SK-MEL-5 (cell line): ENCODE results near the gene COL9A2. TPM values are rescaled to one million over a fixed set of nuclear protein-coding genes. Genes with fewer than 3 reads are reported as not detected.
"Not testable (repeated sequence)": the region's sequence is repeated elsewhere in the genome, so short reads cannot be mapped to it uniquely, and the experiment has no call there.

Source experiments
- DNase-seq: peaks from one replicate; pipeline ENCODE4 v3.0.0-alpha.2; 2016; ENCODE audit warnings: low read depth, low spot score
- in situ Hi-C: cut with HindIII; loops from 2 replicates; pipeline ENCODE4 v1.10.0; 2016; ENCODE audit warnings: low sequenced_read_pairs, high pct_unique_total_duplicates, low pct_unique_long_range_greater_than_20kb
- polyA plus RNA-seq, 2 experiments: library from polyadenylated mRNA; depleted of rRNA; stranded (reverse); fragments of >200 nt; gene quantifications; 2 replicates each; pipeline ENCODE4 v1.2.3, GENCODE V29; 2015
- total RNA-seq: library from RNA; depleted of rRNA; stranded (reverse); fragments of >200 nt; shearing (Covaris generic); gene quantifications from 2 replicates; pipeline ENCODE4 v1.2.3, GENCODE V29; 2014; rRNA removed

COL9A2 gene
- total RNA-seq: 0.53 and 0.63 TPM in 2 replicates
- polyA plus RNA-seq (2015; cell fraction: cytosol; rRNA removed): 1.3 and 2.4 TPM in 2 replicates
- polyA plus RNA-seq (2015; cell fraction: nucleus; rRNA removed): 5.0 and 19.9 TPM in 2 replicates

DNA sequence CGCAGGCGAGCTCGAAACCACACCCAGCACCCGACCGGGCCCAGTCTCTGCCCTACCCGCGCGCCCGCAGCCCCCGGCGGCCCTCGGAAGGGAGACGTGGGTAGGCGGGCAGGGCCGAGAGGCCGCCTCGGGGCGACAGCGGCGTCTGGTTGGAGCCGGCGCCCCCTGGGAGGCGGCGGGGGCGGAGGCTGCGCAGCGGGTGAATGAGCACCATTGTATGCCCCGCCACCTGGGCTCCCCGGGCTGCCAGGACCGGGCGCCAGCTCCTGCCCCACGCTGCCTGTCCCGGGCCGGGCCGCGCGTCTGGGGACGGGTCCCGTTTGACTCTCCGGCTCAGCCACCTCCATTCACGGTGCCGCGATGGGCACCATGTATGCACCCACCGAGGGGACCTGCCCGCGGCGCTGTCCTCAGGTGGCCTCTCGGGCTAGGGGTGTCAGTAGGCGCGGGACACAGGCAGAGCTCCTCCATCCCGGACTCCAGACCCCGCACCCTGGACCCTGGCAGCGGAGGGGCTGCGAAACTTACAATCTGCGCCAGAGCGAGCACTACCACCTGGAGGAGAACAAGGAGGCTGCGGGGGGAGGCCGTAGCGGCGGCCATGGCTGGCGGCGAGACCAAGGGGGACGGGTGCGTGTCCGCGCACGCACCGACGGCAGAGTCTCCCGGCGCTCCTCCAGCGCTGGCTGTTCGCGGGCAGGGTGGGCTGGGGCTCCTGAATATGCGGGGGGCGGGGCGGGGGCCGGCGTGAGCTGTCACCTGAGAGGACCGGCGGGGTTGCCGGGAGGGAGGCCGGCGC is at the start of gene COL9A2:
TSS of gene COL9A2 (minus strand) at position 692 of the 799 bp plus-strand sequence. CDS start at position 603, 89 bp downstream.
- no peak for DNase-seq
- in situ Hi-C loops: no loop called here

DNA sequence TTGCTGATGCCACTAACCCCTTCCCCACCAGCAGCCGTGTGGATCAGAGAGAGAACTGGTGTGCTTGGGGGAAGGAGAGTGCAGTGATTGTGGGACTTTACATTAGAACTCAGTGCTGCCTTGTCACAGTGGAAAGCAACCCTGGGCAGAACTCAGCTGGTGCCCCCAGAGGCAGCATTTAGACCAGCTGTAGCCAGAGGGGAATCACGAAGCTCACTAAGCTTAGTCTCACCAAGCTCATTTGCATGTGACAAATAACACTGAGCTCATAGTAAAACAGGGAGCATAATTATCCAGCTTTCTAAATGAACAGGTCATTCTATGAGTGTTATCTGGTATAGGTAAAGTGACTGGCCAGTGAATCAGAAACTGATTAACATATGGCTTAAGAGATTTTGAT is 46.6 kb upstream of the COL9A2 start:
- DNase-seq: no peak
- in situ Hi-C loops: no loop called here

DNA sequence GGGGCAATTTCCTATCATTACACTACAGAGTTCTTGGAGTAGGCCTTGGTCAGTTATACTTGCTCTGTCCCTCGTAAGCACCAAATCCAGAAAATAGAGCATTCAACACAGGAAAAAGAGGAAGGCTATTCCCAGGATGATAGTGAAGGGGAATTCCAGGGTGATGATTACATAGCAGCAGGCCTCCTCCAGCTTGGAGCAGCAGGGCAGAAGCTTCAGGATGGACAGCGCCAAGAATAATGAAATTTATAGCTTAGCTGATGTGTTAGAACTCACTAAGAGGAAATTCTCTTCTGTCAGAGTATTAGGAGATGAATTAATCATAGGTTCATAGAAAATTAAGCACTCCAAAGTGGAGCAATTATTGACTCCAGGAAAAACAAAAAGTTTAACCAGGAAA is 45.6 kb upstream of the COL9A2 start:
- in situ Hi-C loops: no loop called here

DNA sequence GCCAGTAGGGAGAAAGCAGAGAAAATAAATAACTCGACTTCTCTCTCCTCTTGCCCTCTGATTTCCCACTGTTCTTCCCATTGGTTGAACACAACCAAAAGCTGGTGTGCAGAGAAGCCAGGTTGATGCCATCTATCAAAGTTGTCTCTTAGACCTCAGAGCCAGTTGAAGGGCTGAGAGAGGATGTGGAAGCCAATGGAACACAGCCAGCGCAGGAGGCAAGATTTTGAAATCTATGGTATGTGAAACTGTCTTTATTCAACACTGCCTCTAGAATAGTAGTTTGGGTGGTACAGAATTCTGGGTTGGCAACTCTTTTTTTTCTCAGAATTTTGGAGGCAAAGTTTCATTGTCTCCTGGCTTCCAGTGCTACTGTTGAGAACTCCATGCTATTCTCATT is 45.1 kb upstream of the COL9A2 start:
- DNase-seq: no peak
- in situ Hi-C loops: no loop called here

More for the DNA sequence above, 45.6 kb upstream of the COL9A2 start:
- DNase-seq: no peak

DNA sequence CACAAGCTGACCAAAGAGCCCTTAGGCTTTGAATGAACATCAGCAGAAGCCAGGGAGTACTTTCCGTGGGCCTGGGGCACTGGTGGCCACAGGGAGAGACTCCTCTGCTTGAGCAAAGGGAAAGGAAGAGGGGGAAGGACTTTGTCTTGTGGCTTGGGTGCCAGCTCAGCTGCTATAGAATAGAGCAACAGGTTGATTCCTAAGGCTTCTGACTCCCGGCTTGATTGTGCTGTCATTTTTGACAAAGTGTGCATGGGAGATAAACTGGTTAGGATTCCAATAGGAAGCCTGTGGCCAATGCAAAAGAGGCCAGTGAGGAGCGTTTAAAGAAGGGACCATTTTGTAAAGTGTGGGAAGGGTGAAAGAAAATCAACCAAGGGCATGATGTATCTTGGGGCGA is 44.6 kb upstream of the COL9A2 start:
- in situ Hi-C loops: no loop called here
- DNase-seq: no peak

DNA sequence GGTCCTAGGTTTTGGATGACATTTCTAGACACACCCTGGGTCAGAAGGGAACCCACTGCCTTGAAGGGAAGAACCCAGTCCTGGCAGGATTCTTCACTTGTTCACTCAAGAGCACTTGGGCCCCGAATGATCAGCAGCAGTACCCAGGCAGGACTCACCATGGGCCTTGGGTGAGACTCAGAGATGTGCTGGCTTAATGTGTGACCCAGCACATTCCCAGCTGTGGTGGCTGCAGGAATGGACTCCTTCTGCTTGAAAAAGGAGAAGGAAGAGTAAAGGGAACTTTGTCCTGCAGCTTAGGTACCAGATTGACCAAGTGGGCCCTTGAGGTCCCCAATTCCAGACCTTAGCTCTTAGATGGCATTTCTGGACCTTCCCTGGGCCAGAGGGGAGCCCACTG is 44.1 kb upstream of the COL9A2 start:
- no peak for DNase-seq

DNA sequence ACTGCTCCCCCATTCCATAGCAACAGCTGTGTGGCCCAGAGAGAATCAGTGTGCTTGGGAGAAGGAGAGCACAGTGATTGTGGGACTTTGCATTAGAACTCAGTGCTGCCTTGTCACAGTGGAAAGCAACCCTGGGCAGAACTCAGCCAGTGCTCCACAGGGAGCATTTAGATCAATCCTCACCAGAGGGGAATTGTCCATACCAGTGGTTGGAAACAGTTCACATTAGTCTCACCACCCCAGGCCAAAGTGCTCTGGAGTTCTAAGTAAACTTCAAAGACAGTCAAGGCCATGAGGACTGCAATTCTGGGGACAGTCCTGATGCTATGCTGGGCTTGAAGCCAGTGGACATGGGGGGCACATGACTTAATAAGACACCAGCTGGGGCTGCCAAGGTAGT is 43.5 kb upstream of the COL9A2 start:
- no peak for DNase-seq
- in situ Hi-C loops: no loop called here

More for the DNA sequence above, 44.1 kb upstream of the COL9A2 start:
- in situ Hi-C loops: no loop called here

DNA sequence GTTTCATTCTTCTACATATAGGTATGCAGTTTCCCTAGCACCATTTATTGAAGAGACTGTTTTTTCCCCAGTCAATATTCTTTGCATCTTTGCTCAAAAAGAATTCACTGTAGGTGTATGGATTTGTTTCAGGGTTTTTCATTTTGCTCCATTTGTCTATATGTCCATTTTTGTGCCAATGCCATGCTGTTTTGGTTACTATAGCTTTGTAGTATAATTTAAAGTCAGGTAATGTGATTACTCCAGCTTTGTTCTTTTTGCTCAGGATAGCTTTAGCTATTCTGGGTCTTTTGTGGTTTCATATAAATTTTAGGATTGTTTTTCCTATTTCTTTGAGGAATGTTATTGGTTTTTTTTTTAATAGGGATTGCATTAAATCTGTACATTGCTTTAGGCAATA is 40.5 kb upstream of the COL9A2 start:
- in situ Hi-C loops: no loop called here
- DNase-seq: no peak

DNA sequence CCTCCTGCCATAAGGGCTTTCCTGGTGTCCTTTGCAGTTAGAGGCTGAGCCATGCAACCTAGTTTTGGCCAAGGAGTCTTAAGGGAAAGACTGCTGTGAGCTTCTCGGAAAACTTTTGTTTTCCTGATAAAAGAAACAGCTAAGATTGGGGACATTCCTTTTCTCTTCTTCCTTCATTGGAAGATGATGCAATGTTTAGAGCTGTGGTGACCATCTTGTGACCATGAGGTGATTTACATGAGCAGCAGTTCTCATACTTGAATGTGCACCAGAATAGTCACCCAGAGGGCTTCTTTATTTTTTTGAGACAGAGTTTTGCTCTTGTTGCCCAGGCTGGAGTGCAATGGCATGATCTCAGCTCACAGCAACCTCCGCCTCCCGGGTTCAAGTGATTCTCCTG is 36.0 kb upstream of the COL9A2 start:
- in situ Hi-C loops: no loop called here
- no peak for DNase-seq

DNA sequence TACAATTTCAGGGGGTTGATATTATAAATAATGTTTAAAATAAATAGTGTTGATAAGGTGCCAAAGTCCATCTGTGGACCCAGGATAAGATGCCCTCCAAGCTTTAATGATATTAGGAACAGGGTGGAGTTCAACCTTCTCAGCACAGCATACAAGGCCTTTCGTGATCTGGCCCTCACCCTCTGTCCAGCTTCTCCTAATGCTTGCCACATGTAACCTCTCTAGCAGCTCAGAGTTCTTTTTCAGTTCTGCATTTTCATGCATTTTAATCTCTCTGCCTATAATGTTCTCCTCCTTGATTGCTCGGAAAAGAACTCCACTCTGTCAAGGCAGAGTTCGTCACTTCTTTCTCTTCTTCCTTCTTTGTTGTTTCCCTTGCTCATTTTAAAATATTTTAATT is 35.0 kb upstream of the COL9A2 start:
- in situ Hi-C loops: no loop called here
- DNase-seq: no peak

DNA sequence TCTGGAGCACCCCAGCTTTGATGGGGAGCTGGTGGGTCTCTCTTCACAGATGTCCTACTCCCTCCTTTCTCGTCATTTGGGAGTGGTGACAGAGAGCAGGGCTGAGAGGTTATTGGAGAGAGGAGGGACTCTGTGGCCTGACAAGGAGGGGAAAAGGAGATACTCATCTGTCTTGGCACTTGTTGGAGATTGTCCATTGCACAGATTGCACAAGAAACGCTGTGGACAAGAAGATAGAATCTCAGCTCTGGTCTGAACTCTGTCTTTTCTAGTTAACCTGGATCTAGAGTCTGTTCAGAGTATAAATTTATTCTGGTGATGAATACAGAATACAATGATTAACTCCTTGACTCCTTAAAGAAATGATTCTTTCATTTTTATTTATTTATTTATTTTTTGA is 34.0 kb upstream of the COL9A2 start:
- in situ Hi-C loops: no loop called here
- no peak for DNase-seq

DNA sequence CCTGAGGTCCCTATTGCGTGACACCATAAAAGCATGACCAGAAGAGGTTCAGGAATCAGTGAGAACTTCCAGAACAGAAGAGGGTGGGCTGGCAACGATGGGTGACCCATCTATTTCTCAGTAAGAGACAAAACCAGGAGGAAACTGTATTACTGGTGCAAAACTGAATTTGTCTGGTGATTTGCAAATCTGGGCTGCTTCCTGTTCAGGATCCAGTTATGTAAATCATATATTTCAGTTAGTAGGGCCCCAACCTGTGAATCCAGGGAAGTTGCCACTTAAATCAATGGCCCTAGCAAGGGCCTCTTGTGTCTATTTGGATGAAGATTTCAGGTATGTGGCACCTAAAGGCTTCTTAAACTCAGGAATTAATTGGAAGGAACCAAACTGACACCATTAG is 33.3 kb upstream of the COL9A2 start:
- DNase-seq: no peak
- in situ Hi-C loops: no loop called here

DNA sequence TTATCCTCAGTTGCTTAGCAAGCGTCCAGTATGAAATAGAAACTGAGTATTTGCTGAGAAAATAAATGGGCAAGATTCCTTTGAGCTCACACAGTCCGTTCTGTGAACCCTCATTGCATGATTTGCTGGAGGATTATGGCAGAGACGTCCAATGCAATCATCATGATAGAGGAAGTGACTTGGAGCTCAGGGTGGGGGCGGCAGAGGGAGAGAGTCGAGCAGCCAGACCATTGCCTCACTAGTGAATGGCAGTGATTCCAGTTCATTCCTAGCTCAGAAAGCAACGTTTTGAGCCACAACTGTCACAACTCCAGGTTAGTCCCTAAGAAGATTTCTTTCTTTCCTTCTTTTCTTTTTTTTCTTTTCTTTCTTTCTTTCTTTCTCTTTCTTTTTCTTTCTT is 27.5 kb upstream of the COL9A2 start:
- peak; percentile 37 for DNase-seq
- in situ Hi-C loops: no loop called here

DNA sequence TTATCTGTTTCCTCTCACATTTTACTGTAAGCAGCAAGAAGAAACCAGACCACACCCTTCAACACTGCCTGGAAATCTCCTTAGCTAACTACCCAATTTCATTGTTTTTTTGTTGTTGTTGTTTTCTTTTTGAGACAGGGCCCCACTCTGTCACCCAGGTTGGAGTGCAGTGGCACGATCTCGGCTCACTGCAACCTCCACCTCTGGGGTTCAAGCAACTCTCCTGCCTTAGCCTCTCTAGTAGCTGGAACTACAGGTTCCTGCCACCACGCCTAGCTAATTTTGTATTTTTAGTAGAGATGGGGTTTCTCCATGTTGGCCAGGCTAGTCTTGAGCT is 25.3 kb upstream of the COL9A2 start:
- DNase-seq, in situ Hi-C loops: not testable (repeated sequence)

DNA sequence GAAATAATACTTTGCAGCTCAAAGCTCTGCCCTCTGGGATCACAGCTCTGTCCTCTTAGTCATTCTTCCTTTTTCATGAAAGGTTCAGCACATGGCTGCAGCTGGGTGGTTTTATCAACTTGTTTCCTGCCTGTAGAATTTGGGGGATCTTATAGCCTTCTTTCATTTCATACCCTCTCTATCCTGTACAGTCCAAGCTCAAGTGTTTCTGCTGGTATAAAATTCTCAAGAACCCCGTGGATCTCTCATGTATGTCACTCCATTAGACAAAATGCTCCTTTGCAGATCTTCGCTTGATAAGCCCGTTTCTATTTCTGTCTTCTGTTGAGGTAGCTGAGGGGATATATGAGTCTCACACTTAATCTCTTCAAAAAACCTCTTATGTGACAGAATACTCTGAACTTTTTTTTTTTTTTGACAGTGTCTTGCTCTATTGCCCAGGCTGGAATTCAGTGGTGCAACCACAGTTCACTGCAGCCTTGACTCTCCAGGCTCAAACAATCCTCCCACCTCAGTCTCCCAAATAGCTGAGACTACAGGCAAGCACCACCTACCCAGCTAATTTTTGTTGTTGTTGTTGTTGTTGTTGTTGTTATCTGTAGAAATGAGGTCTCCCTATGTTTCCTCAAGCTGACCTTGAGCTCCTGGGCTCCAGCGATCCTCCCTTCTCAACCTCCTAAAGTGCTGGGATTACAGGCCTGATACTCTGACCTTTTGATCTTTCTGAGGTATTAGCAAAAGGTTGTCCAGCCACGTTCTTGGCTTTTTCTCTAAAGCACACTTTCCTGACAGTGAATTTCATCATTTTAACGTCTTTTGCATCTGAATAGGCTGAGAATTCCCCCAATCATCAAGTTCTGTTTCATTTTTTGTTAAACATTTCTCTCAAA is 24.6 kb upstream of the COL9A2 start:
- no peak for DNase-seq
- in situ Hi-C loops: no loop called here

DNA sequence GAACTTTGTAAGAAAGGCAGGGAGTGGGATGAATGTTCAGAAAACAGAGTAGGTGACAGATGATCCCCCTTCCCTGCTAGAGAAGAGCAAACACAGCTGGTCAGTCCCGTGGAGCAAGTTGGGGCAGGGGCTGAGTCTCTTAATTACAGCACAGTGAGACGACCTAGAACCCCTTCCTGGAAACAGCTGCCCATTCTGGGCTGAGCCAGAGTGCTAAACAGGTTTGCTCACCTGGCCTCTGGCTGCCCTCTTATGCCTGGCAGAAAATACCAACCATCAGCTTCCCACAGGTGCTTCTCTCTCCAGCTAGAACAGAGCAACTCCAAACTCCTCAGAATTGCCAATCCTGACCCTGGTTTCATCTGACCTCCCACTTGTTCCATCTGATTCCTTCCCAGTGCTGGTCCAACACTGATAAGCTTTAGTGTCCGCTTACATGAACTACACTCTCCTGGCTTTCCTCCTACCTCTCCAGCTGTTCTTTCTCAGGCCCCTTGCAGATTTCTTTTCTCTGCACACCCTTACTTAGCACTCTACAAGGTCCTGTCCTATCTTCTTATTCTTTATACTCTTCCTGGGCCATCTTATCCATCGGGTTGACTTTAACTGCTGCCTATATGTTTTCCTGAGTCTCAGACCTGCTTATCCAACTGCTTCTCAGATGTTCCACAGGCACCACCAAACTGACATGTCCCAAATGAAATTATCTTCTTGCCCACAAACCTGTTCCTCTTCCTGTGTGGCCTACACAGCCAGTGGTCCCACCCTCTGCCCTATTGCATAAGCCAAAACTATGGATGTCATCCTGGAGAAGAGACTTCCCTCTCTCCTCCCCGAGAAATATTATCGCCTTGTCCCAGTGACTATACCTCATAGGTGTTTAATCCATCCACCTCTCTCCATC is 22.6 kb upstream of the COL9A2 start:
- no peak for DNase-seq
- in situ Hi-C loops: no loop called here

DNA sequence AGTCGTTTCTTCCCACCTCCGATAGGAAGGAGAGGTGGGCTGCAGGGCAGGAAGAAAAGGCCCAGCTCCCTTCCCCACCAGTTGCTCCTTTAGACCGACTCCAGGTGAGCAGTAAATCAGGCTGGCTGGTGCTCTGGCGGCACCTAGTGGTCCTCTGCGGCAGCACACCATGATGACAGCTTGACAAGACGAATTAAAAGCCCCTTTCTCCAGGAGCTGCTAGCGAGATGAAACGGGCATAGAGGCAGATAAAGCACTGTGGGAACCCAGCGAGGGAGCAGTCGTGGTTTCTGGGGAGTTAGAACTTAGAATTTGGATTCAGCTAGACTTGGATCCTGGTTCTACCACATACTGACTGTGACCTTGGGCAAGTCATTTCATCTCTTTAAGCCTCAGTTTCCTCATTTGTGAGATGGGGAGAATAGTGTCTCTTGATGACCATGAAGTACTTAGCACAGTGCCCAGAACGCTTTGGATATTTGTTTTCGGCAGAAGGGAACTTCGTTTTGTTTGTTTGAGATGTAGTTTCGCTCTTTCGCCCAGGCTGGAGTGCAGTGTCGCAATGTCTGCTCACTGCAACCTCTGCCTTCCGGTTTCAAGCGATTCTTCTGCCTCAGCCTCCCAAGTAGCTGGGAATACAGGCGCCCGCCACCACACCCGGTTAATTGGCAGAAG is 21.8 kb upstream of the COL9A2 start:
- in situ Hi-C loops: no loop called here
- DNase-seq: peak; percentile 85
